Osteoblast (primary cell): ENCODE measurements around the gene PSG5. TPM values are rescaled to one million over a fixed set of nuclear protein-coding genes. Genes with fewer than 3 reads are reported as not detected.
"Not testable (repeated sequence)": the region's sequence is repeated elsewhere in the genome, so short reads cannot be mapped to it uniquely, and the experiment has no call there.

Experiments
- DNase-seq: peaks from one replicate; pipeline ENCODE4 v3.0.0; 2011; ENCODE audit warnings: low spot score, mixed read lengths; ENCODE audit not compliant: insufficient read length; ENCODE audit errors: missing footprints
- H2AFZ ChIP-seq: 2 replicates; pipeline ENCODE4 v1.6.0; 2011; ENCODE audit warnings: mild to moderate bottlenecking, low read length
- H3K27ac ChIP-seq: 2 replicates; pipeline ENCODE4 v1.5.1; 2011; ENCODE audit warnings: mild to moderate bottlenecking, low read depth, low read length, moderate library complexity
- H3K27me3 ChIP-seq: 2 replicates; pipeline ENCODE4 v1.6.0; 2012; ENCODE audit warnings: mild to moderate bottlenecking, control low read depth, inconsistent platforms, low read length, moderate library complexity; ENCODE audit not compliant: insufficient read depth
- H3K36me3 ChIP-seq: 2 replicates; pipeline ENCODE4 v1.5.1; 2011; ENCODE audit warnings: mild to moderate bottlenecking, low read length, control low read depth, moderate library complexity; ENCODE audit not compliant: insufficient read depth
- H3K4me1 ChIP-seq: 2 replicates; pipeline ENCODE4 v1.5.1; 2011; ENCODE audit warnings: mild to moderate bottlenecking, low read length, control low read depth, moderate library complexity; ENCODE audit not compliant: insufficient read depth
- H3K4me2 ChIP-seq: 2 replicates; pipeline ENCODE4 v1.6.0; 2011; ENCODE audit warnings: mild to moderate bottlenecking, low read length; ENCODE audit not compliant: insufficient read depth
- H3K4me3 ChIP-seq: fragments of 200-600 bp; sonication (generic); 3 replicates; pipeline ENCODE4 v1.5.1; 2012; ENCODE audit warnings: mild to moderate bottlenecking, low read length, inconsistent platforms; ENCODE audit not compliant: insufficient read depth
- H3K79me2 ChIP-seq: 2 replicates; pipeline ENCODE4 v1.6.0; 2012; ENCODE audit warnings: mild to moderate bottlenecking, low read length, control low read depth, inconsistent platforms; ENCODE audit not compliant: insufficient read depth
- H3K9me3 ChIP-seq: 2 replicates; pipeline ENCODE4 v1.5.1; 2011; ENCODE audit warnings: low read depth, low read length, control low read depth
- H4K20me1 ChIP-seq: 2 replicates; pipeline ENCODE4 v1.6.0; 2012; ENCODE audit warnings: mild to moderate bottlenecking, low read length, control low read depth; ENCODE audit not compliant: insufficient read depth
- total RNA-seq: library from RNA; depleted of rRNA; stranded (reverse); fragments of >200 nt; gene quantifications from 2 replicates; pipeline ENCODE4 v1.2.3, GENCODE V29; 2012
- TF ChIP-seq, protein P1 (sequence below): IDR thresholded peaks from 2 replicates; pipeline ENCODE4 v1.5.1; 2011; ENCODE audit warnings: mild to moderate bottlenecking, low read depth, low read length, moderate library complexity; ENCODE audit errors: extremely low read depth

PSG5 gene
- total RNA-seq, 1 donor: 1.4 TPM

DNA sequence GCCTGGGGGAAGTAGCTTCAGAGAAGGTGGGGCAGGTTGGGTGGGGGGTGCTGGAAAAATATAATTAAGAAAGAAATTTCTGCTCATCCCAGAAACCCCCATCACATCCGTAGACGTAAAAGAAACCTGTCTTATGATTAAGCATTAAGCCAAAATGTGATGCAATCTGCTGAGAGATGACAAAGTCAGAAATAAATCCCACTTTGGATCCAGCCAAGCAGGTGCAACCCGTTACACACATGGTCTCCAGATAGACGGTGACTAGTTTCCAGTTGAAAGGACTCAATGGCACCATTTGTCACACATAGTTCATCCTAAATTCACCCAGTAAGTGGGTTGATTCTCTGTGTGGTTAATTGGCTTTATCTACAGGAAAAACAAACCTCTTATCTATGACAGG lies 34.1 kb downstream of the PSG5 start:
- DNase-seq: no peak
- TF ChIP-seq, protein P1, sequence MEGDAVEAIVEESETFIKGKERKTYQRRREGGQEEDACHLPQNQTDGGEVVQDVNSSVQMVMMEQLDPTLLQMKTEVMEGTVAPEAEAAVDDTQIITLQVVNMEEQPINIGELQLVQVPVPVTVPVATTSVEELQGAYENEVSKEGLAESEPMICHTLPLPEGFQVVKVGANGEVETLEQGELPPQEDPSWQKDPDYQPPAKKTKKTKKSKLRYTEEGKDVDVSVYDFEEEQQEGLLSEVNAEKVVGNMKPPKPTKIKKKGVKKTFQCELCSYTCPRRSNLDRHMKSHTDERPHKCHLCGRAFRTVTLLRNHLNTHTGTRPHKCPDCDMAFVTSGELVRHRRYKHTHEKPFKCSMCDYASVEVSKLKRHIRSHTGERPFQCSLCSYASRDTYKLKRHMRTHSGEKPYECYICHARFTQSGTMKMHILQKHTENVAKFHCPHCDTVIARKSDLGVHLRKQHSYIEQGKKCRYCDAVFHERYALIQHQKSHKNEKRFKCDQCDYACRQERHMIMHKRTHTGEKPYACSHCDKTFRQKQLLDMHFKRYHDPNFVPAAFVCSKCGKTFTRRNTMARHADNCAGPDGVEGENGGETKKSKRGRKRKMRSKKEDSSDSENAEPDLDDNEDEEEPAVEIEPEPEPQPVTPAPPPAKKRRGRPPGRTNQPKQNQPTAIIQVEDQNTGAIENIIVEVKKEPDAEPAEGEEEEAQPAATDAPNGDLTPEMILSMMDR: no peak
- no peaks in the 10 kb centered on the region for H3K36me3 ChIP-seq

DNA sequence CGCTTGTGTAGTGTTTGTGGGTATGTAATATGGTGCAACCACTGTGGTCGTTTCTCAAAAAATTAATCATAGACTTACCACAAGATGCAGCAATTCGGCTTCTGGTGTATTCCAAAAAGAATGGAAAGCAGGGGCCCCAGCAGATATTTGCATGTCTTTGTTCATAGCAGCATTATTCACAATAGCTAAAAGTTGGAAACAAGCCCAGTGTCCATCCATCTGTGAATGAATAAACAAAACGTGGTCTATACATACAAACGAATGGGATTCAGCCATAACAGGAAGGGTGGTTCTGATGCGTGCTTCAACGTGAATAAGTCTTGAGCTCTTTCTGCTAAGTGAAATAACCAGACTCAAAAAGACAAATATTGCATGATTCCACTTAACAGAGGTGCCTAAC lies 36.5 kb downstream of the PSG5 start:
- not testable (repeated sequence) for H3K79me2 ChIP-seq, H2AFZ ChIP-seq, DNase-seq, H3K27me3 ChIP-seq, H3K27ac ChIP-seq, H3K9me3 ChIP-seq, H3K4me1 ChIP-seq, H3K4me3 ChIP-seq, H3K36me3 ChIP-seq, H3K4me2 ChIP-seq, H4K20me1 ChIP-seq

More for the DNA sequence above, 34.1 kb downstream of the PSG5 start:
- Histone ChIP-seq H3K9me3 (no peaks in the 10 kb centered on the region), H3K27me3 (no peaks in the 10 kb centered on the region), H2AFZ (no peak overlapping the region), H4K20me1 (no peaks in the 10 kb centered on the region), H3K27ac (no peak overlapping the region), H3K4me1 (peaks cover 10% of the 10 kb centered on the region), H3K79me2 (no peaks in the 10 kb centered on the region), H3K4me3 (no peak overlapping the region), H3K4me2 (no peak overlapping the region)

DNA sequence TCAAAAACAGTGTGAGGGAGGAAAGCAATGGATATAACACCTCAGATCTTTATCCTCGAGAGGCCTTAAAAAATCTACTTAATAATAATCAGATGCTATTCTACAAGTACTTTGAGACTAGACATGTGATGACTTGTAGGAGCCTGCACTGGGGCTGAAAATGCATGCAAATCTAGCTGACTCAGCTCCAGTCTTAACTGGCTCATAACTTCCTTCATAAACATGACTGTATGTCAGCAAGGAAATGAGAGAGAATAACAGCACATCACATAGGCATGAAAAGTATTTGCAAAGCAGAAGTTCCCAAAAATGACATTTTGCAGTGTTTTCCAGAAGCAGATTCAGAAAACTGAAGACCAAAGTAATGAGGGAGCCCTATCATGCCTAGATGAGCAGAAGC lies 38.1 kb downstream of the PSG5 start:
- H3K4me1 ChIP-seq: peaks cover 10% of the 10 kb centered on the region
- no peaks in the 10 kb centered on the region for H3K9me3 ChIP-seq
- no peaks in the 10 kb centered on the region for H3K79me2 ChIP-seq
- TF ChIP-seq, protein P1: no peak
- no peak overlapping the region for H3K4me3 ChIP-seq
- H4K20me1 ChIP-seq: no peaks in the 10 kb centered on the region
- H3K27me3 ChIP-seq: no peaks in the 10 kb centered on the region
- H3K27ac ChIP-seq: no peak overlapping the region
- no peak overlapping the region for H2AFZ ChIP-seq
- H3K4me2 ChIP-seq: no peak overlapping the region
- peak; percentile 21 for DNase-seq
- no peaks in the 10 kb centered on the region for H3K36me3 ChIP-seq

DNA sequence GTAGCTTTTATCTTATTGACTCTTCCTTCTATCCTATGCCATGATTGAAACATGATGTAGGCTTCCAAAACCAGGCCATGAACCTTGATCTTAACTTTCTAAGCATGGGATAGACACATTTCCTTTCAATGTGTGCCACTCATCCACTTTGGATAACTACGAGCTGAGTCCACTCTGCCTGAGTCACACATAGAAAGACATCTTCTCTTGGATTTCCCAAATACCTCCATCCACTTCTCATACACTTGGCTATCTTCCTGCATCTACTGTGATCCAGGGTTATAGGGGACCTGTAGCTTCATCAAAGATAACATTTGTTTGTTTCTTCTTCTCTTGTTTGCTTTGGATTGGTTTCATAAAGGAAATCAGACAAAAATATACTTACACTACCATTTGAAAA lies 44.6 kb downstream of the PSG5 start:
- DNase-seq, H3K27me3 ChIP-seq, H3K79me2 ChIP-seq, H3K9me3 ChIP-seq, H3K4me3 ChIP-seq, H2AFZ ChIP-seq, H3K4me1 ChIP-seq, H3K36me3 ChIP-seq, H3K4me2 ChIP-seq, H4K20me1 ChIP-seq: not testable (repeated sequence)
- peak overlapping the region; percentile 41 for H3K27ac ChIP-seq

DNA sequence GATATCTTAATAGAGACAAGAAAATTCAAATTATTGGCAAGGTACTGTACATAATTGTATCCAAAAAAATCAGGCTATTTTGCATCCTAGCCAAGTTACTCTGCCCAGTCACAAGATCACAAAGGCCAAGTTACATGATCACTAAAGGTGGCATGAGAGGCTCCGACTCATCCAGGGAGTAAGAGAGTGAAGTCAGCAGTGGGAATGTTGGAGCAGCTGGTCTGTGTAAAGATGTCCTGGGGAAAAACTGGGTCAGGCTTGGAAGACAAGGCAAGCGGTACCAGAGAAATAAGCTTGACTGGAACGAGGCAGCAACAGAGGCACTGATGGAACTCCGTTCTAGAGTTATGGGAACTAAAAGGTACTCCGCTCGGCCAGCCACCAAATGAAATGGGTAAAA lies 53.6 kb downstream of the PSG5 start:
- Histone ChIP-seq H3K4me3 (no peak overlapping the region), H3K4me1 (peaks cover 9% of the 10 kb centered on the region), H4K20me1 (no peaks in the 10 kb centered on the region), H3K4me2 (no peak overlapping the region), H2AFZ (no peak overlapping the region), H3K79me2 (no peaks in the 10 kb centered on the region), H3K9me3 (no peaks in the 10 kb centered on the region), H3K36me3 (no peaks in the 10 kb centered on the region), H3K27me3 (no peaks in the 10 kb centered on the region), H3K27ac (no peak overlapping the region)
- DNase-seq: no peak
- TF ChIP-seq, protein P1: no peak

DNA sequence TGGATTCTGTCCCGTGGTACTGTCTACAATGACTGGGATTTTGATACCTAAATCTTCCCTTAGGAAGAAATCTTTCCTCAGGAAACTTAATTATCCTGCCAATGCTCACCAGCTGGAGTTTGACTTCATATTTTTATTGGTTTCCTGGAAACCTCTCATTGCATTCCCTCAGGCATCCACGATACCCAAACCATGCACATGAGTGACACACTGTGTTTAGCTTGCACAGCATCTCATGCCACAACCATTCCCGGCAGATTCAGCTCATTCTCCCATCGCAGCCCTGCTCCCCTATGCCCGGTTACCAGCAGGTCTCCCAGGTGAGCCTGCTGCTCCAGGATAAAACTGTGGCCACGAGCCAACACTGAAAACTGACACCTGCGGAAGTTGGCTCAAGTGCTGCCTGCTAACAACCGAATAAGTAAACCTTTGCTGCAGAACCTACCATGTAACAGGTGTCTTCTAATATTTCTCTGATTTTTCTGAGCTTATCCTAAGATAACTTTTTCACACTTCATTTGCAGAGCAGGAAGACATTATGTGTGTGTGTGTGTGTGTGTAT lies 55.0 kb downstream of the PSG5 start:
- H3K4me3 ChIP-seq, H3K79me2 ChIP-seq, H3K36me3 ChIP-seq, H3K9me3 ChIP-seq, H3K4me2 ChIP-seq, DNase-seq, H4K20me1 ChIP-seq, H3K27me3 ChIP-seq, H3K27ac ChIP-seq, H2AFZ ChIP-seq: not testable (repeated sequence)
- H3K4me1 ChIP-seq: peaks cover 19% of the 10 kb centered on the region

DNA sequence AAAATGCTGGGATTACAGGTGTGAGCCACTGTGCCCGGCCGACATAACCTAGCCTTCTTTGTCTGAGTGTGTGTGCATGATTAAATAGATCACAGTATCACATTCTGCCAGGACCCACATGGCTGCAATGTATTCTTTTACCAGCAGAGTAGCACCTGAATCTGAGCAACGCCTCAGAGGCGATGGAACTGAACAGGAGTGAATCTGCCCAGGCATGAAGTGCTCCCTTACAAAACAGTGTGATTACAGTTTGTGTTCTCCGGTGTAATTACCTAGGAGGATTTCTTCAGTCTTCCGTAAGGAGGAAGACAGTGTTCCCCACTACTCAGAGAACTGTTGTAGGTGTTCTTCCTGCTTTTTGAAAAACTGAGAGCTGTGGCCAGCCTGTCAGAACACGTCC lies 57.1 kb downstream of the PSG5 start:
- peaks cover 19% of the 10 kb centered on the region for H3K4me1 ChIP-seq
- H3K27me3 ChIP-seq, DNase-seq: not testable (repeated sequence)

More for the DNA sequence above, 57.1 kb downstream of the PSG5 start:
- H4K20me1 ChIP-seq, H3K36me3 ChIP-seq, H3K9me3 ChIP-seq, H3K27ac ChIP-seq, H3K79me2 ChIP-seq, H3K4me2 ChIP-seq, H2AFZ ChIP-seq, H3K4me3 ChIP-seq: not testable (repeated sequence)
